Activated B cell treated with CpG ODN at 0.5 μM for 24 hours (primary cell): ENCODE data around the gene AGPAT1. TPM values are rescaled to one million over a fixed set of nuclear protein-coding genes. Genes with fewer than 3 reads are reported as not detected.

Source experiments
- ATAC-seq: fragments of 200-7000 bp; cut with Tn5 transposase; one replicate; pipeline ENCODE4 v1.10.0; 2021; ENCODE audit warnings: low read depth, mild to moderate bottlenecking, moderate library complexity
- CTCF ChIA-PET: fragments of 350-600 bp; sonication (Branson Sonifier 250); formaldehyde crosslinking; loops from one replicate; lab custom pipeline; 2021; ENCODE audit warnings: antibody characterized with exemption; lab: Charles Lee
- POLR2A ChIA-PET: fragments of 350-600 bp; sonication (Branson Sonifier 250); formaldehyde crosslinking; loops from one replicate; lab custom pipeline; 2021; ENCODE audit warnings: antibody characterized with exemption; lab: Charles Lee
- DNase-seq: peaks from one replicate; pipeline ENCODE4 v3.0.0; 2022
- H3K27ac Mint-ChIP-seq: one replicate; pipeline ENCODE4 v1.8.0; 2020; ENCODE audit warnings: mixed read lengths
- H3K27me3 Mint-ChIP-seq: one replicate; pipeline ENCODE4 v1.8.0; 2021; ENCODE audit warnings: mixed read lengths
- H3K36me3 Mint-ChIP-seq: one replicate; pipeline ENCODE4 v1.8.0; 2021; ENCODE audit warnings: low read depth, mixed read lengths
- H3K4me1 Mint-ChIP-seq: one replicate; pipeline ENCODE4 v1.8.0; 2021; ENCODE audit warnings: mixed read lengths
- H3K4me3 Mint-ChIP-seq: one replicate; pipeline ENCODE4 v1.8.0; 2020; ENCODE audit warnings: mild to moderate bottlenecking, mixed read lengths
- H3K9me3 Mint-ChIP-seq: one replicate; pipeline ENCODE4 v1.8.0; 2020; ENCODE audit warnings: mixed read lengths
- intact Hi-C: fragments of 100-400 bp; cut with micrococcal nuclease; formaldehyde crosslinking; loops from one replicate; pipeline ENCODE4 v1.15.1; 2024
- total RNA-seq: library from RNA; stranded (reverse); gene quantifications from 2 replicates; pipeline ENCODE4 v1.2.3, GENCODE V29; 2022
- TF ChIP-seq, protein P1 (sequence below): fragments of 200-600 bp; IDR thresholded peaks from one replicate; pipeline ENCODE4 v1.8.0; 2022; ENCODE audit warnings: antibody characterized with exemption, mild to moderate bottlenecking

Gene AGPAT1
- total RNA-seq, 1 donor from 2014 or later, result 26.4 TPM

DNA sequence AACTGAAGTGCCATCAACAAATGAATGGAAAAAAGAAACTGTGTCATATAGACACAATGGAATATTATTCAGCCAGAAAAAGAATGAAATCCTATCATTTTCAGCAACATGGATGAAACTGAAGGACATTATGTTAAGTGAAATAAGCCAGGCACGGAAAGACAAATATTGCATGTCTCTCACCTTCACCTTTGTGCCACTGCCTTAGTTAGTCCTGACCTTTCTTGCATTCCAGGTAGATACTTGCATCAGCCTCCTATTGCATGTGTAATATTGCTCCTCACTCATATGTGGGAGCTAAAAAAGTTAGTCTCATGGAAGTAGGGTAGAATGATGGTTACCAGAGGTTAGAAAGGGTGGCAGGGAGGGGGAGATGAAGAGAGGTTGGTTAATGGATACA is 33.1 kb upstream of the AGPAT1 start:
- DNase-seq (no peak), ATAC-seq (no peak)
- CTCF ChIA-PET, result no interaction called here
- Mint-ChIP-seq H3K27me3 (peaks cover 3% of the 10 kb centered on the region), H3K4me1 (peaks cover 8% of the 10 kb centered on the region), H3K36me3 (no peaks in the 10 kb centered on the region), H3K27ac (no peak overlapping the region), H3K4me3 (no peak overlapping the region), H3K9me3 (no peaks in the 10 kb centered on the region)
- intact Hi-C loops, result no loop called here
- TF ChIP-seq, protein P1, sequence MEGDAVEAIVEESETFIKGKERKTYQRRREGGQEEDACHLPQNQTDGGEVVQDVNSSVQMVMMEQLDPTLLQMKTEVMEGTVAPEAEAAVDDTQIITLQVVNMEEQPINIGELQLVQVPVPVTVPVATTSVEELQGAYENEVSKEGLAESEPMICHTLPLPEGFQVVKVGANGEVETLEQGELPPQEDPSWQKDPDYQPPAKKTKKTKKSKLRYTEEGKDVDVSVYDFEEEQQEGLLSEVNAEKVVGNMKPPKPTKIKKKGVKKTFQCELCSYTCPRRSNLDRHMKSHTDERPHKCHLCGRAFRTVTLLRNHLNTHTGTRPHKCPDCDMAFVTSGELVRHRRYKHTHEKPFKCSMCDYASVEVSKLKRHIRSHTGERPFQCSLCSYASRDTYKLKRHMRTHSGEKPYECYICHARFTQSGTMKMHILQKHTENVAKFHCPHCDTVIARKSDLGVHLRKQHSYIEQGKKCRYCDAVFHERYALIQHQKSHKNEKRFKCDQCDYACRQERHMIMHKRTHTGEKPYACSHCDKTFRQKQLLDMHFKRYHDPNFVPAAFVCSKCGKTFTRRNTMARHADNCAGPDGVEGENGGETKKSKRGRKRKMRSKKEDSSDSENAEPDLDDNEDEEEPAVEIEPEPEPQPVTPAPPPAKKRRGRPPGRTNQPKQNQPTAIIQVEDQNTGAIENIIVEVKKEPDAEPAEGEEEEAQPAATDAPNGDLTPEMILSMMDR, result no peak
- POLR2A ChIA-PET, result no interaction called here

DNA sequence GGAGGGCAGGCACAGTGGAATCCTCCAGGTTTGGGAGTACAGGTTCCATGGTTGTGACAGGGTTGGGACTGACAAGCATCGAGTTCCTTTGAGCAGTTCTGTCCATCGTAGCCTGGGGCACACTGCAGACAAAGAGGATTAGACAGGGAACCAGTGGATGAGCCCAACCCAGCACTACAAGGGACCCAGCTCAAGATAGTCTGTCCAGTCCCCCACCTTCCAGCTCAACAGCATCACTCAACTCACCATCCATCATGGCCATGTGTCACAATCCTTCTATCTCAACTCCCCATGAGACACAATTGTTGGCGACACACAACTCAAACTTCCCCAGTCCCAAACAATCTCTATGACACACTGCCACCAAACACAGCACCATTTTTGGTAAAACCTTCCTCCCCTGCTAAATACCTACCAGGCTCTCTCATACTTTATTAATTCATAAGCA is 28.4 kb upstream of the AGPAT1 start:
- TF ChIP-seq, protein P1, result no peak
- H3K27me3 Mint-ChIP-seq, result peaks cover 5% of the 10 kb centered on the region
- intact Hi-C loops, result no loop called here
- no peak for ATAC-seq
- DNase-seq, result no peak
- ChIA-PET CTCF (no interaction called here), POLR2A (interaction anchor here (0.6 kb wide), 1 partner anchor 165 kb away, joined by 3 read pairs; no protein-coding TSS in a partner anchor)
- H3K4me1 Mint-ChIP-seq, result peaks cover 5% of the 10 kb centered on the region
- H3K4me3 Mint-ChIP-seq, result no peak overlapping the region
- no peak overlapping the region for H3K27ac Mint-ChIP-seq
- H3K9me3 Mint-ChIP-seq, result no peaks in the 10 kb centered on the region
- no peaks in the 10 kb centered on the region for H3K36me3 Mint-ChIP-seq

DNA sequence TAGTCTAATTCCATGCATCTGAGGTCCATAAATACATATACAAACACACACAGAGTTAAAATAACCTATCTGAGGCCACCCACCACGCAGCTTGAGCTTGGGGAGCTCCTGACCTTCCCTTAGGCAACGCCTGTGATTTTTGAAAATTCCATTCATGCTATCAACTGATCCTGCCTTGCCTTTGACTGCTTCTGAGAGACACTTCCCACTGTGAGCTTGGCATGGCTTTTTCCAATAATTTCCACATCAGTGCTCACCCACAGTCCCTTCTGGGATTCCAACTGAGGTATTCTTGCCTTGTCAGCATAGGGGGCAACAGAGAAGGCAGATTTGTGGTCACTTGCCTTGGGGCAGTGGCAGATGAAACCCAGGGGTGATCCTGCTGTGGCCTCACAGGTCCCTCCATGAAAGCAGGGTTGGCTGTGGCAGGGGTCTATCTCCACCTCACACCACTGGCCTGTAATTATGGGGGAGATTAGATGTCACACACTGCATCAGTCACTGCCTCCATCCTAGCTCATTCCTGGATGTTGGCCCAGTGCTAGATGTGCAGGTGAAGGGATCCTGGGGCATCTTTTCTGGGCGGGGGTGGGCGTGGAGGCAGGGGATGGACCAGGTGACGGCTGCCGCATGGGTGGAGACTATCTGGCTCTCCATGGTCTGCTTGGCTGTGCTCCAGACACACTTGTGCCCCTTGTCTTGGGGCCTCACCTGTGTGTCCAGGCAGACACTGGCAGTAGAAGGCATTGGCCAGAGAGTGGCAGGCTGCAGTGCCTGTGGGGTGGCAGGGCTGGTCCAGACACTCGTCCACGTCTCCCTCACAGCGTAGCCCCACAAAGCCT is 27.8 kb upstream of the AGPAT1 start:
- H3K36me3 Mint-ChIP-seq, result no peaks in the 10 kb centered on the region
- no peak for ATAC-seq
- ChIA-PET CTCF (no interaction called here), POLR2A (no interaction called here)
- intact Hi-C loops, result no loop called here
- H3K27me3 Mint-ChIP-seq, result peaks cover 5% of the 10 kb centered on the region
- no peak for DNase-seq
- peaks cover 5% of the 10 kb centered on the region for H3K4me1 Mint-ChIP-seq
- no peak overlapping the region for H3K4me3 Mint-ChIP-seq
- H3K27ac Mint-ChIP-seq, result no peak overlapping the region
- no peaks in the 10 kb centered on the region for H3K9me3 Mint-ChIP-seq
- TF ChIP-seq, protein P1, result no peak

DNA sequence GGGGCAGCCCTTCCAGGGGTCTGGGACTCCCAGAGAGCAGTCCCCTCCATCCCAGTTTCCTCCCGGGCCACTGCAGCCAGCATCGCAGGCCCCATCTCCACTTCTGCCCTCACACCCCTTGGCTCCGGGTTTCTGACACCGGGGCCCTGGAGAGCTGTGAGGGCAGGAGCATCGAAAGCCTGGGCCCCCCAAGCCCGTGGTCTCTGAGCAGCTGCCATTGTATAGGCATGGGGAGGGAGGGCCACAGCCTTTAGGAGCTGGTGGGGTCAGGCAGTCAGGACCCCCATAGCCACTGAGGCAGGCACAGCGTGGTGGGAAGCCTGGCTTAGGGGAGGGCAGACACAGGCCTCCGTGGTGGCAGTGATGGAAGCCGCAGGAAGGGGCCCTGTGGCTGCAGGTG is 26.3 kb upstream of the AGPAT1 start:
- Mint-ChIP-seq H3K4me3 (no peak overlapping the region), H3K4me1 (peaks cover 3% of the 10 kb centered on the region), H3K27me3 (peaks cover 5% of the 10 kb centered on the region), H3K27ac (no peak overlapping the region), H3K36me3 (no peaks in the 10 kb centered on the region), H3K9me3 (no peaks in the 10 kb centered on the region)
- DNase-seq, result no peak
- ChIA-PET CTCF (no interaction called here), POLR2A (no interaction called here)
- intact Hi-C loops, result no loop called here
- TF ChIP-seq, protein P1, result no peak
- ATAC-seq, result no peak

DNA sequence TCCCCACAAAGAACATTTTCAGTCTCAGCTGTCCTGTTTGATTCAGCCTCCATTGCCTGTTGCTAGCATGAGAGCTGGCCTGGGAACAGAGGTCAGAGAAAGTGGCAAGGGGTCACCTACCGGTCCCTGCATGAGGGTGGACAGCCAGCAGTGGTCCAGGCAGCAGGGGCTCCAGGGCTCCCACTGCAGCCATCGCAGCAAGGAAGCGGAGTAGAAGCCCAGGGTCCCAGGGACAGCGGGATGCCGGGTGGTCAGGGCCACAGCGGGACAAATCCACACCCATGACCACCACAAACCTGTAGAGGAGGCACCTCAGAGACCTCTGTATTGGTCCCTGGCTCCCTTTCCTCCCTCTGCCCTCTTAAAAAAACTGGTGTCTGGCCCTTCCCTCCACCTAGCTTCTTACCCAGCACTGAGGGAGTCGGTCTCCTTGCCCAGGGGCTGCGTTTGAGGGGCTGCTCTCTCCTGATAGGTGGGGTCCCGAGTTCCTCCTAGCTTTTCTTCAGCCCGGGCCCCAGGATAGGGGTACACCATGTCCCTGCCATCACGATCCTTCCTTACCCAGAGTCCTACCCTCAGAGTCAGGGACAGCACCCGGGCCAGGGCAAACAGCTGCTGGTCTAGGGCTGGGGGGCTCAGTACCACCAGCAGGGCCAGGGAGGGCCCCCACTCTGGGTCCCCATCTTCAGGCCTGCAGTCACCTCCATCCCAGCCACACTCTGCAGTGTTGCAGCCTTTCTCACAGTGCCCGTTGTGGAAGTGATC is 25.0 kb upstream of the AGPAT1 start:
- Mint-ChIP-seq H3K27me3 (peaks cover 5% of the 10 kb centered on the region), H3K27ac (no peak overlapping the region), H3K36me3 (peaks cover 7% of the 10 kb centered on the region), H3K4me1 (peaks cover 12% of the 10 kb centered on the region), H3K9me3 (no peaks in the 10 kb centered on the region), H3K4me3 (no peak overlapping the region)
- TF ChIP-seq, protein P1, result no peak
- DNase-seq (no peak), ATAC-seq (no peak)
- CTCF ChIA-PET, result no interaction called here
- POLR2A ChIA-PET, result interaction anchor here (1.2 to 1.3 kb wide), 2 partner anchors 11 to 771 kb away, joined by 4 read pairs; partner anchors contain the start of gene PBX2
- intact Hi-C loops, result no loop called here
